ENCODE results near the gene GNAO1.

DNA sequence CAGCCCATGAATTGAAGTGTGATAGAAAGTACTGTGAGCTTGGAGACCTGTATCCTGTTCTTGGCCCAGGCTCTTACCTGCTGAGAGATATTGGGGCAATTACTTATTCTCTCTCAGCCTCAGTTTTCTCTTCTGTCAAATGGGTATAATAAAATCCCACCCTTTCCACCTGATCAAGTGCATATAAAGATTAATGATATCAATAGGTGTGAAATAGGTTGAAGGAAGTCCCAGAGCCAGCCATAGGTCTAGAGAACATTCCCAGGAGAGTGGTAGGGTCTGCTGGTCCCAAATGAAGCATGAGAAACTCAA is 81.2 kb downstream of the GNAO1 start:
- TF ChIP-seq ISL1 (CRISPR knock-in tag; IDR thresholded peaks at IDR 0.05) (no peak), ARNTL (CRISPR knock-in tag; IDR thresholded peaks at IDR 0.05; ENCODE audit: borderline replicate concordance, low read depth) (no peak), BACH2 (CRISPR knock-in tag; IDR thresholded peaks at IDR 0.05; ENCODE audit: borderline replicate concordance) (no peak), TCF4 (CRISPR knock-in tag; IDR thresholded peaks at IDR 0.05; ENCODE audit: borderline replicate concordance) (no peak), ZC3H10 (CRISPR knock-in tag; IDR thresholded peaks at IDR 0.05) (no peak), RARB (CRISPR knock-in tag; IDR thresholded peaks at IDR 0.05) (no peak)
- TF ChIP-seq, protein P1, sequence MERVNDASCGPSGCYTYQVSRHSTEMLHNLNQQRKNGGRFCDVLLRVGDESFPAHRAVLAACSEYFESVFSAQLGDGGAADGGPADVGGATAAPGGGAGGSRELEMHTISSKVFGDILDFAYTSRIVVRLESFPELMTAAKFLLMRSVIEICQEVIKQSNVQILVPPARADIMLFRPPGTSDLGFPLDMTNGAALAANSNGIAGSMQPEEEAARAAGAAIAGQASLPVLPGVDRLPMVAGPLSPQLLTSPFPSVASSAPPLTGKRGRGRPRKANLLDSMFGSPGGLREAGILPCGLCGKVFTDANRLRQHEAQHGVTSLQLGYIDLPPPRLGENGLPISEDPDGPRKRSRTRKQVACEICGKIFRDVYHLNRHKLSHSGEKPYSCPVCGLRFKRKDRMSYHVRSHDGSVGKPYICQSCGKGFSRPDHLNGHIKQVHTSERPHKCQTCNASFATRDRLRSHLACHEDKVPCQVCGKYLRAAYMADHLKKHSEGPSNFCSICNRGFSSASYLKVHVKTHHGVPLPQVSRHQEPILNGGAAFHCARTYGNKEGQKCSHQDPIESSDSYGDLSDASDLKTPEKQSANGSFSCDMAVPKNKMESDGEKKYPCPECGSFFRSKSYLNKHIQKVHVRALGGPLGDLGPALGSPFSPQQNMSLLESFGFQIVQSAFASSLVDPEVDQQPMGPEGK (CRISPR knock-in tag; IDR thresholded peaks at IDR 0.05; ENCODE audit: borderline replicate concordance): no peak
